Ishikawa (cell line): ENCODE results near the gene HBS1L.

ENCODE experiments used
- NFIC ChIP-seq: IDR thresholded peaks from 2 replicates; pipeline ENCODE4 v1.6.1; 2012
- RAD21 ChIP-seq: IDR thresholded peaks from 2 replicates; pipeline ENCODE4 v1.6.1; 2012; ENCODE audit warnings: low read depth

DNA sequence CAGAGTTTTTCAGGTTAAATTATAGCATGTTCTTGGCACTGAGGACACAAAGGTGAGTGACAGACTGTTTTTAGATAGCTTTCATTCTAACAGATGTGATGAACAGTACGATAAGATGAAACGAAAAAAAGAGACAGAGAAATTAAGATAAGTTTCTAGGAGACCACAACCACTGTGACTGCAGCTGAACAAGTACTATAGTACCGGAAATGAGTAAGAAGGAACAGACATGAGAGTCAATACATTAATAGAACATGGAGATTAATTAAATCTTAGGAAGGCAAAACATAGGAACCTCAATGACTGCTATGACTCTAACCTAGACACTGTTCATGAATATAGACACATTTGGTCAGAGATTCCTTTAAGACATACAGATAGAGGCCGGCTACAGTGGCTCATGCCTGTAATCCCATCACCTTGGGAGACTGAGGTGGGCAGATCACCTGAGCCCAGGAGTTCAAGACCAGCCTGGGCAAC lies 40.2 kb downstream of the HBS1L start:
- no peak for TF ChIP-seq RAD21
- no peak for TF ChIP-seq NFIC
